Keratinocyte (primary cell): Measurements from ENCODE around the gene SAMD10. TPM values are rescaled to one million over a fixed set of nuclear protein-coding genes. Genes with fewer than 3 reads are reported as not detected.

Source experiments
- DNase-seq: peaks from one replicate; pipeline ENCODE4 v3.0.0-alpha.2; 2011; ENCODE audit warnings: low read depth, missing footprints, low spot score
- FAIRE-seq: peaks from 2 replicates; lab custom pipeline; 2011; peaks lifted over from hg19 to GRCh38; lab: Jason Lieb, UNC
- H2AFZ ChIP-seq: 2 replicates; pipeline ENCODE4 v1.6.0; 2012; ENCODE audit warnings: low read length, control low read depth, inconsistent platforms; ENCODE audit not compliant: control insufficient read depth
- H3K27ac ChIP-seq: 2 replicates; pipeline ENCODE4 v1.5.1; 2011; ENCODE audit warnings: low read length; ENCODE audit not compliant: control insufficient read depth, insufficient read depth
- H3K27me3 ChIP-seq: 3 replicates; pipeline ENCODE4 v1.6.0; 2011; ENCODE audit warnings: low read length; ENCODE audit not compliant: control insufficient read depth, insufficient read depth; ENCODE audit errors: extremely low read depth
- H3K36me3 ChIP-seq, 2 experiments: 2 replicates in 1 of 2; 3 replicates in 1 of 2; pipeline ENCODE4 v1.5.1; 2011; ENCODE audit warnings: low read length in 2 of 2, mild to moderate bottlenecking in 1 of 2; ENCODE audit not compliant: control insufficient read depth in 2 of 2, insufficient read depth in 2 of 2; ENCODE audit errors: extremely low read depth in 1 of 2
- H3K4me1 ChIP-seq: 3 replicates; pipeline ENCODE4 v1.5.1; 2011; ENCODE audit warnings: low read length; ENCODE audit not compliant: control insufficient read depth, insufficient read depth; ENCODE audit errors: extremely low read depth
- H3K4me2 ChIP-seq: 3 replicates; pipeline ENCODE4 v1.6.0; 2011; ENCODE audit warnings: low read depth, low read length; ENCODE audit not compliant: control insufficient read depth, insufficient read depth; ENCODE audit errors: extremely low read depth
- H3K4me3 ChIP-seq, 3 experiments: fragments of 200-600 bp in 1 of 3; sonication (generic) in 1 of 3; 2 replicates in 2 of 3; 3 replicates in 1 of 3; pipeline ENCODE4 v1.5.1; 2011 to 2016; ENCODE audit warnings: low read length in 3 of 3, mild to moderate bottlenecking in 3 of 3, control low read depth in 2 of 3, inconsistent platforms in 1 of 3, low read depth in 1 of 3, mixed read lengths in 1 of 3, mixed run types in 1 of 3, moderate library complexity in 1 of 3; ENCODE audit not compliant: control insufficient read depth in 2 of 3, insufficient read depth in 2 of 3; ENCODE audit errors: extremely low read depth in 1 of 3
- H3K79me2 ChIP-seq: 2 replicates; pipeline ENCODE4 v1.6.0; 2012; ENCODE audit warnings: low read length; ENCODE audit not compliant: control insufficient read depth, insufficient read depth
- H3K9ac ChIP-seq: 3 replicates; pipeline ENCODE4 v1.6.0; 2011; ENCODE audit warnings: low read length; ENCODE audit not compliant: control insufficient read depth, insufficient read depth; ENCODE audit errors: extremely low read depth
- H3K9me1 ChIP-seq: 3 replicates; pipeline ENCODE4 v1.6.0; 2011; ENCODE audit warnings: low read length; ENCODE audit not compliant: control insufficient read depth, insufficient read depth; ENCODE audit errors: extremely low read depth
- H3K9me3 ChIP-seq: 2 replicates; pipeline ENCODE4 v1.5.1; 2012; ENCODE audit warnings: low read depth, low read length; ENCODE audit not compliant: control insufficient read depth
- H4K20me1 ChIP-seq: 3 replicates; pipeline ENCODE4 v1.6.0; 2011; ENCODE audit warnings: low read length; ENCODE audit not compliant: control insufficient read depth, insufficient read depth; ENCODE audit errors: extremely low read depth
- CTCF ChIP-seq, 3 experiments: IDR thresholded peaks in 1 of 3; conservative IDR thresholded peaks in 1 of 3; optimal IDR thresholded peaks in 1 of 3; 2 replicates in 2 of 3; 3 replicates in 1 of 3; pipeline versions ENCODE3 to v1.5.1; 2011; ENCODE audit warnings: low read length in 3 of 3, mild to moderate bottlenecking in 3 of 3, moderate library complexity in 2 of 3, control low read depth in 1 of 3, inconsistent platforms in 1 of 3; ENCODE audit not compliant: insufficient read depth in 2 of 3; ENCODE audit errors: extremely low read depth in 1 of 3
- EZH2 ChIP-seq: IDR thresholded peaks from one replicate; pipeline ENCODE4 v1.6.1; 2012; ENCODE audit warnings: inconsistent platforms, mild to moderate bottlenecking, low read length, moderate library complexity
- dilution Hi-C: fragments of 300-500 bp; cut with MboI; formaldehyde crosslinking; loops from one replicate; pipeline ENCODE4 v1.7.0; 2020; ENCODE audit warnings: low sequenced_read_pairs; ENCODE audit not compliant: extremely low pct_ligation_motif_present
- polyA plus RNA-seq, 5 experiments: library from polyadenylated mRNA; depleted of rRNA in 3 of 5; stranded (reverse) in 3 of 5; stranded (forward) in 1 of 5; unstranded in 1 of 5; fragments of >200 nt; gene quantifications; 1 replicate in 1 of 5; 2 replicates in 3 of 5; 3 replicates in 1 of 5; pipeline versions ENCODE4 v1.2.1 to v1.2.3, GENCODE V29; 2011 to 2012; ENCODE audit warnings: missing spikeins in 2 of 5, low read depth in 1 of 5, low replicate concordance in 1 of 5

The SAMD10 gene
- polyA plus RNA-seq, 1 donor (not counting 4 experiments of a cell fraction or from before 2014, with no cell fraction given), result 0.45 TPM

- no peak overlapping the region for H3K4me3 ChIP-seq
- no peak for FAIRE-seq
- H3K4me1 ChIP-seq, result peaks cover 9% of the 10 kb centered on the region
- H4K20me1 ChIP-seq, result no peaks in the 10 kb centered on the region
- H3K27me3 ChIP-seq, result no peaks in the 10 kb centered on the region
- dilution Hi-C loops, result no loop called here
- no peak for TF ChIP-seq EZH2
- TF ChIP-seq CTCF (optimal IDR thresholded peaks at IDR 0.05 in 1 of 3, IDR thresholded peaks at IDR 0.05 in 1 of 3, conservative IDR thresholded peaks at IDR 0.05 in 1 of 3; ENCODE audit: extremely low read depth in 1 of 3, insufficient read depth in 2 of 3, low read length in 3 of 3), result no peak
- no peaks in the 10 kb centered on the region for H3K79me2 ChIP-seq
- H3K36me3 ChIP-seq, result peaks cover 34 to 37% of the 10 kb centered on the region in 2 experiments
- no peak overlapping the region for H3K4me2 ChIP-seq
- H3K9ac ChIP-seq, result no peak overlapping the region
- no peaks in the 10 kb centered on the region for H3K9me1 ChIP-seq
- H2AFZ ChIP-seq, result no peak overlapping the region
- no peak for DNase-seq
- H3K9me3 ChIP-seq, result no peaks in the 10 kb centered on the region
- no peak overlapping the region for H3K27ac ChIP-seq
These were observed 24.7 kb upstream of the SAMD10 start for GRCh38 chr20:64003960-64004725.

GRCh38 chr20:64001607-64002011 is 22.2 kb upstream of the SAMD10 start:
- dilution Hi-C loops, result no loop called here
- no peaks in the 10 kb centered on the region for H3K9me3 ChIP-seq
- DNase-seq, result no peak
- H2AFZ ChIP-seq, result no peak overlapping the region
- H3K27me3 ChIP-seq, result no peaks in the 10 kb centered on the region
- no peak overlapping the region for H3K9ac ChIP-seq
- H3K4me1 ChIP-seq, result no peaks in the 10 kb centered on the region
- TF ChIP-seq EZH2, result no peak
- TF ChIP-seq CTCF (optimal IDR thresholded peaks at IDR 0.05 in 1 of 3, IDR thresholded peaks at IDR 0.05 in 1 of 3, conservative IDR thresholded peaks at IDR 0.05 in 1 of 3; ENCODE audit: extremely low read depth in 1 of 3, insufficient read depth in 2 of 3, low read length in 3 of 3), result no peak
- no peaks in the 10 kb centered on the region for H3K79me2 ChIP-seq
- no peak overlapping the region for H3K27ac ChIP-seq
- H3K9me1 ChIP-seq, result no peaks in the 10 kb centered on the region
- H3K36me3 ChIP-seq, result peaks cover 37 to 40% of the 10 kb centered on the region in 2 experiments
- no peaks in the 10 kb centered on the region for H4K20me1 ChIP-seq
- H3K4me2 ChIP-seq, result no peak overlapping the region
- no peak overlapping the region for H3K4me3 ChIP-seq
- FAIRE-seq, result no peak
